WERI-Rb-1 (cell line): ENCODE measurements around the gene CCDC57.
A peak's percentile ranks its signal among the peaks of the same experiment; 100 is the strongest.

Experiments used
- DNase-seq: peaks from one replicate; pipeline ENCODE4 v3.0.0-alpha.2; 2020
- H3K27ac ChIP-seq: fragments of 250-450 bp; sonication (Bioruptor Pico); 2 replicates; pipeline ENCODE4 v1.5.1; 2020; ENCODE audit warnings: mild to moderate bottlenecking, moderate library complexity
- H3K27me3 ChIP-seq: fragments of 250-450 bp; sonication (Bioruptor Pico); 2 replicates; pipeline ENCODE4 v1.5.1; 2021; ENCODE audit warnings: mild to moderate bottlenecking, low read depth, moderate library complexity; ENCODE audit not compliant: insufficient read depth, severe bottlenecking
- H3K36me3 ChIP-seq: fragments of 250-450 bp; sonication (Bioruptor Pico); 2 replicates; pipeline ENCODE4 v1.5.1; 2020; ENCODE audit warnings: mild to moderate bottlenecking, moderate library complexity
- H3K4me3 ChIP-seq: 2 replicates; pipeline ENCODE4 v1.5.1; 2011; ENCODE audit warnings: low read depth, mild to moderate bottlenecking, control low read depth, low read length
- H3K9me3 ChIP-seq: fragments of 250-450 bp; sonication (Bioruptor Pico); 2 replicates; pipeline ENCODE4 v1.5.1; 2021; ENCODE audit warnings: mild to moderate bottlenecking, moderate library complexity; ENCODE audit not compliant: severe bottlenecking
- CTCF ChIP-seq: IDR thresholded peaks from 2 replicates; pipeline ENCODE4 v1.5.1; 2011; ENCODE audit warnings: low read depth, mild to moderate bottlenecking, control low read depth, inconsistent platforms, low read length

The CCDC57 gene

GRCh38 chr17:82058230-82058854 is 154.3 kb downstream of the CCDC57 start:
- H3K27me3 ChIP-seq = no peaks in the 10 kb centered on the region
- H3K27ac ChIP-seq = peak overlapping the region; percentile 23
- H3K4me3 ChIP-seq = no peak overlapping the region
- TF ChIP-seq CTCF = peak; percentile 22; the same call in 1 of the 2 replicates
- H3K36me3 ChIP-seq = peaks cover 97% of the 10 kb centered on the region
- DNase-seq = no peak
- no peaks in the 10 kb centered on the region for H3K9me3 ChIP-seq

- H3K9me3 ChIP-seq = no peaks in the 10 kb centered on the region
- H3K27me3 ChIP-seq = no peaks in the 10 kb centered on the region
- TF ChIP-seq CTCF = no peak
- H3K36me3 ChIP-seq = peaks cover 87% of the 10 kb centered on the region
- no peak overlapping the region for H3K4me3 ChIP-seq
- peak overlapping the region; percentile 23 for H3K27ac ChIP-seq
- DNase-seq = no peak
These were observed 155.7 kb downstream of the CCDC57 start for GRCh38 chr17:82056729-82057621.

- no peak overlapping the region; the same call in 1 of the 2 replicates for H3K27ac ChIP-seq
- no peak for DNase-seq
- no peaks in the 10 kb centered on the region for H3K9me3 ChIP-seq
- H3K36me3 ChIP-seq = peaks cover 80% of the 10 kb centered on the region
- no peaks in the 10 kb centered on the region for H3K27me3 ChIP-seq
- H3K4me3 ChIP-seq = no peak overlapping the region
- no peak for TF ChIP-seq CTCF
These were observed 156.5 kb downstream of the CCDC57 start for GRCh38 chr17:82055965-82056728.

GRCh38 chr17:82055023-82055964 is 157.3 kb downstream of the CCDC57 start:
- no peak for TF ChIP-seq CTCF
- Histone ChIP-seq H3K9me3 (no peaks in the 10 kb centered on the region), H3K27ac (no peak overlapping the region), H3K36me3 (peaks cover 74% of the 10 kb centered on the region), H3K4me3 (no peak overlapping the region), H3K27me3 (no peaks in the 10 kb centered on the region)
- DNase-seq = no peak
